GM12891 (cell line): ENCODE data around the gene ZNF227.

Experiments used
- POLR2A ChIP-seq: IDR thresholded peaks from 2 replicates; pipeline ENCODE4 v1.6.1; 2011; ENCODE audit warnings: low read depth, low read length, control low read depth
- POLR2AphosphoS5 ChIP-seq: IDR thresholded peaks from 2 replicates; pipeline ENCODE4 v1.6.1; 2011; ENCODE audit warnings: low read depth, low read length, control low read depth

DNA sequence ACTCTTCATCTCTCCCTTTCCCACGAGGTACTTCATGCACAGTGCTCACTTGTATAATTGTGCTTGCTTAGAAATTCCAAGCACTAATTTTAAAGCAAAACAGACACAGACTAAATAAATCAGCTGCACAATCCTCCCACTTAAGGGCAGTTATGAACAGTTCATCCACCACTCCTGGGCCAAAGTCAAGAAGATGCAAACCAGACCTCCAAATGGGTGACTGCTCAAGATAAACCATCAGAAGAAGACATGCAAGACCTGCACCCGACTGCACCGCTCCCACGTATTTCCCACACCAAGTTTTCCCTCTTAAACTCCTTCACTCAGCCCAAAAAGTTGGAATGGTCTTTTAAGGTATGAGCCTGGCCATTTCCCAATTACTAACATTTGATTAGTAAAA is 72.6 kb downstream of the ZNF227 start:
- TF ChIP-seq POLR2AphosphoS5 (no peak), POLR2A (no peak)
